Adrenal gland (tissue), 5 donors: Measurements from ENCODE around the gene NOL6.

ENCODE experiments used
- CTCF ChIP-seq, 6 experiments: fragments of 450-650 bp in 4 of 6; fragments of 200-600 bp in 2 of 6; sonication (generic) in 1 of 6; IDR thresholded peaks; 1 replicate in 5 of 6; 2 replicates in 1 of 6; pipeline versions ENCODE4 v1.5.1 to v1.8.0; 2016 to 2021; ENCODE audit warnings: antibody characterized with exemption in 6 of 6, mild to moderate bottlenecking in 2 of 6, moderate library complexity in 1 of 6
- POLR2A ChIP-seq, 2 donors: fragments of 450-650 bp; IDR thresholded peaks; one replicate each; pipeline ENCODE4 v1.6.1; 2017; ENCODE audit warnings: antibody characterized with exemption in 2 of 2, mild to moderate bottlenecking in 2 of 2, moderate library complexity in 1 of 2
- donor health status: DM: no; HTN: no; CAD: no.

- TF ChIP-seq CTCF (IDR thresholded peaks at IDR 0.05), result no peak
- no peak for TF ChIP-seq POLR2A (IDR thresholded peaks at IDR 0.05)
Measured at GRCh38 chr9:33429256-33429985, 44.3 kb downstream of the NOL6 start.
